HepG2 (cell line): ENCODE measurements around the gene SPPL2B. TPM values are rescaled to one million over a fixed set of nuclear protein-coding genes. Genes with fewer than 3 reads are reported as not detected.

ENCODE experiments used
- ATAC-seq: fragments of 200-7000 bp; cut with Tn5 transposase; 3 replicates; pipeline ENCODE4 v1.9.1; 2020; ENCODE audit warnings: mild to moderate bottlenecking, moderate library complexity
- BruUV-seq: library from RNA; stranded (reverse); fragments of 400-500 nt; replicated peaks from 2 replicates; lab custom pipeline; 2021; lab: Mats Ljungman, UMichigan
- CTCF ChIA-PET: fragments of 300-600 bp; formaldehyde crosslinking; extraction: SDS; loops from one replicate; lab custom pipeline; 2021; ENCODE audit warnings: low total read pairs, inconsistent platforms, low intra/inter-chr PET ratio; lab: Yijun Ruan, JAX
- POLR2A ChIA-PET: fragments of 350-600 bp; sonication (Branson Sonifier 250); formaldehyde crosslinking; loops from one replicate; lab custom pipeline; 2020; ENCODE audit warnings: antibody characterized with exemption, inconsistent platforms; lab: Yijun Ruan, JAX
- DNase-seq: peaks from one replicate; pipeline ENCODE4 v3.0.0-alpha.2; 2015; ENCODE audit warnings: low spot score
- FAIRE-seq: peaks from 3 replicates; lab custom pipeline; 2011; peaks lifted over from hg19 to GRCh38; lab: Jason Lieb, UNC
- H2AFZ ChIP-seq: one replicate; pipeline ENCODE4 v1.6.1; 2011; ENCODE audit warnings: low read length, inconsistent platforms
- H3K27ac ChIP-seq: fragments of 300-600 bp; 3 replicates; pipeline ENCODE4 v1.8.0; 2011; ENCODE audit warnings: mixed run types, mild to moderate bottlenecking, mixed read lengths, low read length, inconsistent platforms; ENCODE audit not compliant: insufficient read depth; ENCODE audit errors: extremely low read length
- H3K27me3 ChIP-seq, 2 experiments: fragments of 200-600 bp in 1 of 2; 2 replicates in 1 of 2; 3 replicates in 1 of 2; pipeline versions ENCODE4 v1.6.0 to v1.8.0; 2011; ENCODE audit warnings: low read length in 2 of 2, mild to moderate bottlenecking in 2 of 2, moderate library complexity in 2 of 2, inconsistent platforms in 1 of 2; ENCODE audit not compliant: insufficient read depth in 2 of 2, control insufficient read depth in 1 of 2
- H3K36me3 ChIP-seq, 2 experiments: fragments of 200-600 bp in 1 of 2; replicated peaks in 1 of 2; 2 replicates in 1 of 2; 3 replicates in 1 of 2; pipeline versions ENCODE4 v1.5.1 to v1.8.0; 2011; ENCODE audit warnings: low read length in 2 of 2, inconsistent platforms in 1 of 2; ENCODE audit not compliant: insufficient read depth in 2 of 2, control insufficient read depth in 1 of 2
- H3K4me1 ChIP-seq: 2 replicates; pipeline ENCODE4 v1.5.1; 2012; ENCODE audit warnings: low read length, inconsistent platforms; ENCODE audit not compliant: insufficient read depth
- H3K4me2 ChIP-seq: 2 replicates; pipeline ENCODE4 v1.6.0; 2011; ENCODE audit warnings: low read depth, low read length, inconsistent platforms
- H3K4me3 ChIP-seq, 3 experiments: fragments of 200-600 bp in 1 of 3; sonication (generic), shearing (Covaris generic) in 1 of 3; replicated peaks in 1 of 3; 2 replicates each; pipeline ENCODE4 v1.5.1; 2011 to 2016; ENCODE audit warnings: low read length in 3 of 3, inconsistent platforms in 2 of 3, low read depth in 2 of 3, mild to moderate bottlenecking in 2 of 3, control low read depth in 1 of 3, mixed read lengths in 1 of 3; ENCODE audit not compliant: insufficient read depth in 1 of 3
- H3K79me2 ChIP-seq: one replicate; pipeline ENCODE4 v1.6.1; 2011; ENCODE audit warnings: low read length, inconsistent platforms; ENCODE audit not compliant: insufficient read depth
- H3K9ac ChIP-seq: 2 replicates; pipeline ENCODE4 v1.6.0; 2011; ENCODE audit warnings: mild to moderate bottlenecking, low read depth, low read length, inconsistent platforms; ENCODE audit not compliant: insufficient read depth
- H3K9me3 ChIP-seq: 2 replicates; pipeline ENCODE4 v1.5.1; 2012; ENCODE audit warnings: mild to moderate bottlenecking, low read length
- H4K20me1 ChIP-seq: 2 replicates; pipeline ENCODE4 v1.6.0; 2011; ENCODE audit warnings: inconsistent platforms, mild to moderate bottlenecking, low read length, moderate library complexity; ENCODE audit not compliant: insufficient read depth
- RBM39 ChIP-seq: fragments of 200-400 bp; formaldehyde crosslinking; IDR thresholded peaks from one replicate; pipeline ENCODE4 v1.6.1; 2018; ENCODE audit warnings: antibody characterized with exemption, mild to moderate bottlenecking, low read depth, low read length; ENCODE audit not compliant: poor library complexity, severe bottlenecking
- ZNF121 ChIP-seq: sonication (generic); formaldehyde crosslinking; IDR thresholded peaks from 2 replicates; pipeline ENCODE4 v1.5.0; 2020; ENCODE audit warnings: mild to moderate bottlenecking, missing genetic modification reagents
- ZNF292 ChIP-seq: sonication (generic); formaldehyde crosslinking; IDR thresholded peaks from 2 replicates; pipeline ENCODE4 v1.8.1; 2022; ENCODE audit warnings: mild to moderate bottlenecking, low read depth, missing genetic modification reagents, borderline replicate concordance
- WGBS: methylation state at CpG from one replicate; pipeline ENCODE4 v1.1.6; 2017; ENCODE audit warnings: low lambda C conversion rate; 5-methylcytosine and 5-hydroxymethylcytosine counted together
- in situ Hi-C: cut with HindIII; loops from 2 replicates; pipeline ENCODE4 v1.10.0; 2017; ENCODE audit warnings: low pct_unique_long_range_greater_than_20kb; ENCODE audit not compliant: extremely low pct_ligation_motif_present
- intact Hi-C: fragments of 100-400 bp; cut with micrococcal nuclease; formaldehyde crosslinking; loops from one replicate; pipeline ENCODE4 v1.10.0; 2022; ENCODE audit not compliant: unreplicated experiment
- polyA plus RNA-seq, 8 experiments: library from polyadenylated mRNA; depleted of rRNA in 3 of 8; stranded (reverse) in 7 of 8; unstranded in 1 of 8; fragments of >200 nt; fragmentation: Illumina TruSeq in 4 of 8; extraction: Trizol in 4 of 8; gene quantifications; 2 replicates each; pipeline versions ENCODE4 v1.2.1 to v1.2.3, GENCODE V29; 2011 to 2016; ENCODE audit warnings: low read depth in 4 of 8, missing spikeins in 1 of 8, mixed read lengths in 1 of 8; ENCODE audit not compliant: insufficient read depth in 1 of 8
- total RNA-seq, 5 experiments: library from RNA; depleted of rRNA; stranded (reverse); fragments of >200 nt; fragmentation: Illumina TruSeq; extraction: Trizol; gene quantifications; 2 replicates each; pipeline ENCODE4 v1.2.3, GENCODE V29; 2016; ENCODE audit warnings: low read depth in 1 of 5

The SPPL2B gene
- total and polyA plus RNA-seq, 2 of the 13 experiments (the other 11 are each of a cell fraction or from before 2014, with no cell fraction given), result 14.9 to 15.2 TPM

DNA sequence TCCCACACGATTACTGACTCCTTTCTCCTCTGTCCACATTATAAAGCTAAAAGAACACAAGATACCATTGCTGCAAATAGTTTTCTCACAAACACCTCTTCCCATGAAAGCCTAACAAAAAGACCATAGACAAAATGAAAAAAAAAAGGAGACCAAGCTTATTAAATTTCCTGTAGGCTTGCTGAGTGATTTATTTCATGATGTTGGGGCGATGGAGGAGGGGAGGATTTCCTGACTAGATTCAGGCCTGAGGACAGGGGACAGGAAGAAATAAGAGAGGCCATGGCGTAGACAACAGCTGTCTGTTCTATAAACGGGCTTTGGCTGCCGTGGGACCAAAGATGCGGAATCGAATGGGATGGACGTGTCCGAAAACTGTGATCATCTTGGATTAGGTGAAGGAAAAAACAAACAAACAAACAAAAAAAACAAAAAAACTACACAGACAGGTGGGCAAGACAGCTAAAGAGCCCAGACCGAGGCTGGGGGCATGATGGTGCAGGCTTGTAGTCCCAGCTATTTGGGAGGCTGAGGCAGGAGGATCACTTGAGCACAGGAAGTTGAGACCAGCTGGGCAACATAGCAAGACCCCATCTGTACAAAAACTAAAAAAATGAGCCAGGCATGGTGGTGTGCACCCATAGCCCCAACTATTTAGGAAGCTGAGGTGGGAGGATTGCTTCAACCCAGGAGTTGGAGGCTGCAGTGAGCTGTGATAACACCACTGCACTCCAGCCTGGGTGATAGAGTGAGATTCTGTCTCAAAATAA is 36.9 kb downstream of the SPPL2B start:
- no peaks in the 10 kb centered on the region for H3K4me1 ChIP-seq
- no peak overlapping the region for H3K27ac ChIP-seq
- CTCF ChIA-PET, result no interaction called here
- H3K79me2 ChIP-seq, result no peaks in the 10 kb centered on the region
- no peak overlapping the region for H3K4me3 ChIP-seq
- H3K36me3 ChIP-seq, result no peaks in the 10 kb centered on the region
- DNase-seq, result no peak
- no peaks in the 10 kb centered on the region; the same call in 1 of the 2 replicates for H4K20me1 ChIP-seq
- in situ Hi-C loops, result no loop called here
- ATAC-seq, result no peak
- H3K9ac ChIP-seq, result no peak overlapping the region
- intact Hi-C loops, result no loop called here
- WGBS, result 42% methylated on average over 10 of the region's 10 CpGs
- POLR2A ChIA-PET, result no interaction called here
- H3K4me2 ChIP-seq, result no peak overlapping the region
- no peak for FAIRE-seq
- no peak overlapping the region for H2AFZ ChIP-seq
- peaks cover 4% of the 10 kb centered on the region; the same call in 1 of the 2 replicates for H3K9me3 ChIP-seq
- no TSS peak for BruUV-seq
- H3K27me3 ChIP-seq, result peaks cover 7 to 44% of the 10 kb centered on the region in 2 experiments
- TF ChIP-seq RBM39, result no peak
- 0 out of 2 replicates have a peak, but pooled peaks have one; percentile 38 for TF ChIP-seq ZNF121 (CRISPR knock-in tag)

- ATAC-seq (no peak), DNase-seq (no peak), FAIRE-seq (no peak)
- in situ Hi-C loops (no loop called here), intact Hi-C loops (no loop called here)
- no peak overlapping the region for H3K4me2 ChIP-seq
- POLR2A ChIA-PET, result interaction anchor here (0.6 kb wide), 1 partner anchor 51 kb away, joined by 4 read pairs; no protein-coding TSS in a partner anchor
- peaks cover 4% of the 10 kb centered on the region; the same call in 1 of the 2 replicates for H3K9me3 ChIP-seq
- H3K27ac ChIP-seq, result no peak overlapping the region
- H3K79me2 ChIP-seq, result no peaks in the 10 kb centered on the region
- H3K27me3 ChIP-seq, result peaks cover 1 to 15% of the 10 kb centered on the region in 2 experiments; a peak in 4 of 5 replicates
- BruUV-seq, result no TSS peak
- TF ChIP-seq ZNF292 (CRISPR knock-in tag), result no peak
- TF ChIP-seq, all 625 proteins: peak for 0
- no peak overlapping the region for H3K4me3 ChIP-seq
- no peak overlapping the region for H3K9ac ChIP-seq
- CTCF ChIA-PET, result no interaction called here
- 48% methylated on average over 16 of the region's 16 CpGs for WGBS
- no peak overlapping the region for H2AFZ ChIP-seq
- peaks cover 15% of the 10 kb centered on the region; the same call in 1 of the 2 replicates for H3K4me1 ChIP-seq
- no peaks in the 10 kb centered on the region for H4K20me1 ChIP-seq
- H3K36me3 ChIP-seq, result no peaks in the 10 kb centered on the region
These were observed 43.2 kb downstream of the SPPL2B start for GRCh38 chr19:2371656-2372055.
